HT-29 (cell line): Measurements from ENCODE around the gene MEI1. TPM values are rescaled to one million over a fixed set of nuclear protein-coding genes. Genes with fewer than 3 reads are reported as not detected.
A peak's percentile ranks its signal among the peaks of the same experiment; 100 is the strongest.
"Not testable (repeated sequence)": the region's sequence is repeated elsewhere in the genome, so short reads cannot be mapped to it uniquely, and the experiment has no call there.

Experiments
- DNase-seq: peaks from one replicate; pipeline ENCODE4 v3.0.0-alpha.2; 2015; ENCODE audit warnings: low spot score
- total RNA-seq: library from RNA; depleted of rRNA; stranded (reverse); fragments of >200 nt; shearing (Covaris generic); gene quantifications from 2 replicates; pipeline ENCODE4 v1.2.3, GENCODE V29; 2014

The MEI1 gene
- total RNA-seq, 1 experiment from 2014 or later = not detected

DNA sequence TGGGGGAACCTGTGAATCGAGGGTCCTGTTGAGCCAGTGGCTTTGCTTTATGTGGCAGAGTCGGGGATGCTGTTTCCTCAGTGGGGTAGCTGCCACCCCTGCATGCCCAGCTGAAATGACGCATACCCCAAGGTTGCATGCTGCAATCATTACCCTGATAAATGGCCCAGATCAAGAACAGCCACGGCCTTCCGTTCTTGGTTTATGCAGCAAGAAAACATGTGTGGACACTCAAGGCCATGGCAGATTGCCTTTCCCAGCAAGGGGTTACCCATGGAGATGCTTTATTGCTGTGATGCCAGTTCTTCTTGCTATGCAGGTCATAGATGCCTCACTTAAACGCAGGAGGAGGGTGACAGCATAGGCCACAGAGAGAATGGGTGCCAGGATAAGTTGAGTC is 119.3 kb downstream of the MEI1 start:
- DNase-seq = no peak

DNA sequence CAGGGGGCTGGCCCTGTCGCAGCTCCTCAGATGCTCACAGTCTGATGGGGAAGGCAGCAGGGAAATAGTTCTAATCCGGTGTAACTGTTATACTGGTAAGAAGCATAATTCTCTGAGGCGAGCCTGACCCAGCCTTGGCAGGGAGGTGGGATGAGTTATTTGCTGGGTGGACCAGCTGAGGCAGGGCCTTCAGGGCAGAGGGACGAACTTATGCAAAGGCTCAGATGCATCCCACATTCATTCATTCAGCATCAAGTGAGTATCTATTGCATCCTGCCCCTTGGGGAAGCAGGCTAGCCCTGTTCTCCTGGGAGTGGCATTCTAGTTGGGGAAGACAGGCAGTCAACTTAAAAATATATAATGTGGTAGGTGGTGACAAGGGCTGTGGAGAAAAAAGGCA is 120.0 kb downstream of the MEI1 start:
- no peak for DNase-seq

DNA sequence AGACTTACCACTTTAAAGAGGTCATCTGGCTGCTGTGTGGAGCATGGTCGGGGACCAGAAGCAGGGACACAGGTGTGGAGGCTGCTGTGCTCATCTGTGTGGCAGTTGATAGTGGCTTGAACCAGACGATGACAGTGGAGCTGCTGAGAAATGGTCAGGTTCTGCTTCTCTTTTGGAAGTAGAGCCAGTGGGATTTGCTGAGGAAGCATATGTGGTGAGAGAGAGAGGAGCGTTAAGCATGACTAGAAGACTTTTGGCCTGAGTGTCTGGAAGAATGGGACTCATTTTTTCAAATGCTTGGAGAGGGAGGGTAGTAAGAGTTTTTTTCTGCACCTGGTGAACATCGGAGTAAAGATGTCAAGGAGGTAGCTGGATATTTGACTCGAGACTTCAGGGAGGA is 121.1 kb downstream of the MEI1 start:
- no peak for DNase-seq

DNA sequence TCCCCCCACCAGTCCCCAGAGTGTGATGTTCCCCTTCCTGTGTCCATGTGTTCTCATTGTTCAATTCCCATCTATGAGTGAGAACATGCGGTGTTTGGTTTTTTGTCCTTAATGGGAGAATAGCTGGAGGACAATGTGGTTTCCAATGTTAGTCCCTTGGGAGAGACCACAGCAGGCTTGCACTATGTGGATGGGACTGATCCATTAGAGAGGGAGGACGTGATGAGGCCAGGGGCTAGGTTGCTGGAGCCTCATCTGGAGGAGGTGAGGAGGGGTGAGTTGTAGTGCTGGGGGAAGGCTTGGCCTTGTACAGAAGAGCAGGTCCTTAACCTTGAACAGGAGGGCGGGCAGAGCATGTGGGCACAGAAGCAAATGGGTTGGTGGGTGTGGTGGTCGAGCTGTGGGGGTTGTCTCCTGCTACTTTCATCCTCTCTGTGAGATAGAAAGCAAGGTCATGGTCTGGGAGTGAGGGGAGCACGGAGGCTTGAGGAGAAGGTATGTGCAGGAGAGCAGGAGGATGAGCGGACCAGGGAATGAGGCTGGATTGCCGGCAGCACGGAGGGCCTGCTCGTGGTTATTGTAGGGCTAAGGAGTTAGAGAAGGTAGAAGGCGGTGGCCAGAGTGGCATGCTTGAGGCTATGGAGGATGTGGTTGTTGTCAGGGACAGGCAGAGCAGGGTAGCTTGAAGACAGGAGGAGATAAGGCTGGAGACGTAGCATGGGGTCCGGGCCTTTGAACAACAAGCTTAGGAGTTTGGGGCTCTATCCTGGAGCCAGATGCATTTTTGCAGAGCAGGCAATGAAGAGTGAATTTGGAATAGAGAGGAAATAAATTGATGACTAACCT is 122.4 kb downstream of the MEI1 start:
- DNase-seq = no peak

DNA sequence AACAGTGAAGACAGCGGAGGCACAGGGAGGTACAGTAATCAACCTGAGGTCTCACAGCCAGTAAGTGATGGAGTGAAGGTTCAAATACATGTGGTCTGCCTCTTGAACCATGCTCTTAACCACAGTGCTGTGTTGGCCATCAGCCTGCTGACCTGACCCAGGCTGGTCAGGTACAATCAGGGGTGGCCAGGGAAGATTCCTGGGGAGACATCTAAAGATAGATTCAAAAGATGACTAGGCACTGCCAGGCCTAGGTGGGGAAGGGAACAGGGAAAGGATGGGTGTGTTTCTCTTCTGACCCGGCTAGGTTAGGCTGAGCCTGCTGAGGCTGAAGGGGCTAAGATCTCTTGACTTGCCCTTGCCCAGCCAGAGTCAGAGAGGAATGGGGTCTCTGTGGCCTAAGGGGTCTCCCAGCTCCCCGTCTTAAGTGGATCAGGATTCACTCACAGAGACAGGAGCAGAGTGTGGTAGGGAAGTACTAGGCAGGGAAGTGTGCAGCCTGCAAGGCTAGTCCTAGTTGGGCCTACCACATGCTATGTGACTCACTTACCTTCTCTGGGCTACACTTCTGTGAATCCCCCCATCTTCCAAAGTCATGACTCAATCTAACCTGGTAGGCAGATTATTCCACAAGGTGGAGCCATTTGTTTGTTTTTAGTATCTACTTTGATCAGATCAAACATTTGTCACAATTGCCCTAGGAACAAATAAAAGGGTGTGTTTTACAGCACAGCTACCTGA is 123.2 kb downstream of the MEI1 start:
- DNase-seq = peak; percentile 70

DNA sequence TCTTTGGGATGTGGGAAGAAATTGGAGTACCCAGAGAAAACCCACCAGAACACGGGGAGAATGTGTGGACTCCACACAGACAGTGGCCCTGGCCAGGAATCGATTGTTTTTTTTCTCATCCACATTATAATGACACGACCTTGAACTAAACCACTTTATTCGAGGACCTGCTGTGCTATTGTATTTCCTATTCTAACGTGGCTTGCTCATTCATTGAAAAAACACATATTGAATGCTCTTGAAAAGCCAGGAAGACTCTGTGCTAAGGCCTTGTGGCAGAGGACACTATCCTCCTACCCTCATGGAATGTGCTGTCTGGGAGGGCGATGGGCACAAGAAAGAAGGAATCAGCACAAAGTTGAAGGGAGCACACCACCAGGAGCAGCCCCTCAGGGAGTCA is 124.5 kb downstream of the MEI1 start:
- DNase-seq = no peak

DNA sequence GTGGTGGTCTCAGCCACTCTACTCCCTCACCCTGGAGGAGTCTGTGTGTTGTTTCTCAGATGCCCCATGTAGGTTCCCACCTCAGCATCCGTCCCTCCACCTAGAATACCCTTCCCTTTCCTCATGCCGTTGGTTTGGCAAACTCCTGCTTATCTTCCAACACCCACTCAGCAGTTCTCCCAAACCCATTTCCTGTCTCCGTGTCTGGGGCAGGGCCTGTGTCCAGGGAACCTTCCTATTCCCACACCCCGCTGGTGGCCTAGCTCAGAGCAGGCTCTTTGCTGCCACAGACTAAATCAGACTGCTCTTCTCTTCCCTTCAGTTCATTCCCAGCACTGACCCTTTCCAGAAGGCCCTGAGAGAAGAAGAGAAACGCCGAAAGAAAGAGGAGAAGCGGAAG is 126.1 kb downstream of the MEI1 start:
- no peak for DNase-seq

DNA sequence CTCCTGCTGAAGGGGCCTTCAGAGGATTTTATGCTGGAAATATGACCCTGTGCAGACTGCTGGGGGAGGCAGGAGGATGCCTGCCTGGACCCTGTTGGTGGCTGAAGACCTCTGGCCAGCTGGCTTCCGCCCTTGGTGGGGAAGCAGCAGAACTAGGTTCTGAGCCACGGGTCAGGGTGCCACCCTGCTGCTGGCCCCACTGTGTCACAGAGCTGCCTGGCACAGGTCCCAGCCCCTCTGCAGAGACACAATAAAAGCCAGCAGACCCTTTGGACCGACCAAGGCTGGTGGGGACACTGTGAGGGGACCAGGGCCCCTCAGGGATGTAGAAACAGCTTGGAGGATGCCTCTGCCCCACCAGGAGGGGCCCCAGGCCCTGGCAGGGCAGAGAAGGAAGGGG is 126.7 kb downstream of the MEI1 start:
- DNase-seq = no peak

DNA sequence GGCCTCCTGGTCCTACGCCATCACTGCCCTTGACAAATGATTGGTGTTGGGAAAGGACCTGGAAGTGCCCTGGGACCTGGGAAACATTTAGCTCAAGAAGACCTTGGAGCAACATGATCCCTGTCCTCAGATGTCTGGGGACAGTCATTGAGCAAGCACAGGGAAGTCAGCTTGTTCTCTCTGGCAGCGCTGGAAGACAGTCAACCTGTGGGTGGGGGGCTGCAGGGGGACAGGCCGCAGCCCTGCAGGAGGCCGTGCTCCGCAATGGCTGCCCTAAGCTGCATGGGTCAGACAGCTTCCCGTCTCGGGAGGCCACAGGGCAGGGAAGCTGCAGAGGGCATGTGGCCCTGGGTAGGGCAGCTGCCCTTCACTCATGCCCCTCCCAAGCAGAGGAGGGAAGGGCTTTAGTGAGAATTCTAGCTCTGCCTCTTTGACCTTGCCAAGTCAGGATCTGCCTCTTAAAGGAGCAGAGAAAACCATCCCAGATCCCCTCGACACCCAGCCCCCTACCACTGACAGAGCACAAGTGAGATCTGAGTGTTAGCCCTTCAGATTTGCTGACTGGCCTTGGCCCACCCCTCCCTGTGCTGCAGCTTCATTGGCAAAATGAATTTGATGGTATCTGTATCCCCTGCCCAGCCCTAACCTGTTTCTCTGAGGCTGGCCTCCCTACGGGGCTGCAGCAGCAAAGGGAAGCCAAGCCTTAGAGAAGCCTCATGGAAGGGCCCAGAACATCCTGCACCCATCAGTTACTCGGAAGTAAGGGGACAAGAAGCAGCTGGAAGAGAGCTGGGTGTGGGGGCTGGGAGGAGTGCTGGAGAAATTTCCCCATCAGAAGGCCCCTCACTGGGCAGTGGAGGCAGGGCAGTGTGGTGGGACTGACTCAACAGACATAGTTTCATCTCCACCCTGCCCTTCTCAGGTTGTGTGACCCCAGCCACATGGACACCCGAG is 127.4 kb downstream of the MEI1 start:
- no peak for DNase-seq

DNA sequence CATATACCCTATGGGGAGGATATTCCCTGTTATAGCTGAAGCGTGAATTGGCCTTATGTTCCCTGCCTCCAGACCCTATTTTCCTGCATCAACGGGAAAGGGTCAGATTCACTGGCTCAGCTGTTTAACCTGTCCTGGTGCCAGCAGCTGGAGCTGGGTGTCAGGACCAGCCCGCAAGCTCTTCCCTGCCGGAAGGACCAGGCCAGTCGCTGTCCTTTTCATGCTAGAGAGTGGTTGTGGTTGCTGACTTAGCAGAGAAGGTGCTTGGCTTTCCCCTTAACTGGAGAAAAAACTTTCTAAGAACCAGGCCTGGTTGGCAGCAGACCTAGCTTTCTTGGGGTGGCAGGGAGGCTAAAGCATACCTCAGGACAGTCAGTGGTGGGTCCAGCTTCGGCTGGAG is 128.4 kb downstream of the MEI1 start:
- no peak for DNase-seq

DNA sequence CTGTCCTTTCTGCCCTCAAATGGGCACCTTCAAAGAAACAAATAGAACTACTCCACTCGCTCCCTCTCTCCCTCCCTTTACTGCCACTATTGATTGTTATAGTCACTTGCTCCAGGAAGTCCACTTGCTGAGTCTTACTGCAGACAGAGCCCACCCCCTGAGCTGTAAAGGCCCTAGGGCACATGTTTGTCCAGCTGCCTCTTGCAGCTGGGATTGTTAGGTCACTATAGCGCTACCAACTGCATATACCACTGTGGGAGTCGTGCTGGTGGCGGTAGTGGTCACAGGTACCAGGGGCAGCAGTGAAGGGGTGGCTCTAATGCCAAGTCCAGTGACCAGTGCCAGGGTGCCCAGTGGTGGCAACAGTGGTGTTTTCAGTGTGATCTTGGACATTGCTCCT is 129.2 kb downstream of the MEI1 start:
- no peak for DNase-seq

DNA sequence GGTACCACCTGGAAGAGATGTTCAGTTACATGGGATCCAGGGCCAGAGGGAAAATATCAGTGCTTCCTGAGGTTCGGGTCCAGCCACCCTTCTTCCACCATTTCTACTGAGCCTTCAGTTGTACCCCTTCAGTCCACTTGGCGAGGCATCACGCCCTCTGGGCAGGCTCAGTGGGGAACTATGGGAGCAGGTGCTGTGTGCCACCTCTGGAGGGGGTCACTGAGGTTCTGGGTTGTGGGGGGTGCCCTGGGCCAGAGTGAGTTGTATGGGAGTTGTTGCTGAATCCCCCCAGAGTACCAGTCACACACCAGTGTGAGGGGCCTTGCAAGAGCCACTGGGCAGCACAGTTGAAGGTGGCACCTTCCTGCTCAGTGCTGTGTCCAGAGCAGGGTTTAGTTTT is 130.9 kb downstream of the MEI1 start:
- no peak for DNase-seq

DNA sequence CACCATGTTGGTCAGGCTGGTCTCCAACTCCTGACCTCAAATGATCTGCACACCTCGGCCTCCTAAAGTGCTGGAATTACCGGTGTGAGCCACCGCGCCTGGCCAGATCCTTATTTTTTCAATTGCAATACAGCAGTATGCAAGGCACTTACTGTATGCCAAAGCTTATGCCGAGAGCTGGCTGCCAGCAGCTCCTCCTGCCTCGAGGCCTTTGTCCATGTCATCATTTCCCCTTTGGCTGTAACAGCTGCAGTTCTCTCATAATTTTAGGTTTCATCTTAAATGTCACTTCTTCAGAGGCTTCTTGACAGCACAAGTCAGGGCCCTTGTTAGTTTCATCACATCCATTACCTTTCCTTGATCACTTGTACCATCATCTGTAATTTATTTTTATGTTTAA is 132.1 kb downstream of the MEI1 start:
- DNase-seq = no peak

DNA sequence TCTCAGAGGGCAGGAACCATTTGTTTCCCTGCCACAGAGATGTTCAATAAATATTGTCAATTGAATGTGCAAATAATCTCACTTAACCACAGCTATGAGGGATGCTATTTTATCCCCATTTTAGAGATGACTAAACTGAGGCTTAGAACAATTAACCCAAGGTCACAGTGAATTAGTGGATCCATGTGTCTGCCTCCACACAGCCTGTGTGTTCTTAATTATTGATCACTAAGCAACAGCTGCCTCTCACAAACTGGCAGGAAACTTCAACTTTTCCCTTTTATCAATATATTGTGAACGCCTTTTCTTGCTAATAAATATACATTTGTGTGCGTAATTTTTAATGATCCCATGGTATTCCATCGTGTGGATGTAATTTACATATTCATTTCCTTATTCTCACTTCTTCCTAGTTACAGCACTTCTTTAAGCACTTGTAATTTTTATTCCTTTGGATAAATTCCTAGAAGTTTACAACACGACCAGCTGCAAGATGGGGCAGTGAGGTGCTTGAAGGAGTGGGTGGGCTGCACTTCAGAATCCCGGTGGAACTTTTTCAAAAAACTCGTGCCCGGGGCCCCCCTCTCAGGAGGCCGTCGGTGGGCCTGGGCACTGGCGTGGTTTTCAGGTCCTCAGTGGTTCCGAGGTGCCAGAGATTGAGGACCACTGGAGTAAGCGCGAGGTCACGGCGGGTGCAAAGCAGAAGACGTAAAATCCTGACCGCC is 132.7 kb downstream of the MEI1 start:
- DNase-seq = peak; percentile 13

DNA sequence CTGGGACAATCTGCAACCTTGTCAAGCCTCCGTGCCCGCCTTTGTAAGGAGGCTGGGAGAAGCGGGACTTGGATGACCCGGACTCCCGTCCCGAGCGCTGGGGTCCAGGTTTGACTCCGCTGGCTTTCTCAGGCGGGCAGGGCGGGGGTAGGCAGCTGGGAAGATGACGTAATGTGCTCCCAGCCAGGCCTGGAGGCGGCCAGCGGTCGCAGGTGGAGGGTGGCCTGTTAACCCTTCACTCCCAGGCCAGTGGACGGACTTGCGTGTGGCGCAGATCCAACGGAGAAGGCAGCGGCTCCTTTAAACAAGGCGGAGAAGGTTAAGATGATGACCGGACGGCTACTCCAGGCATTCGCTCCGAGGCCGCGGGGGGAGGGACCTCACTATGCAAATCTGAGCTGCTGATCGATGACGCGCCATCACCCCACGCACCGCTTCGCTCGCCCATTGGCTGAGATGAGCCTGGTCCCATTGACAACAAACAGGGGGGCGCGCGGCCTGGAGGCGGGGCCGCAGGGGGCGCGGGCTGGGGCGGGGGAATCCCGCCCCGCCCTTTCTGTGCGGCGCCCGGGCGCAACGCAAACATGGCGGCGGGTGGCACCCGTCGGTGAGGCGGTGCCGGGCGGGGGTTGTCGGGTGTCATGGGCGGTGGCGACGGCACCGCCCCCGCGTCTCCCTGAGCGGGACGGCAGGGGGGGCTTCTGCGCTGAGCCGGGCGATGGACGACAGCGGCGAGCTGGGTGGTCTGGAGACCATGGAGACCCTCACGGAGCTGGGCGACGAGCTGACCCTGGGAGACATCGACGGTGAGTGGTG is 133.5 kb downstream of the MEI1 start, which contains the start of gene SREBF2:
TSS of gene SREBF2 (plus strand) at position 553 of the 816 bp plus-strand sequence. CDS start at position 719, 166 bp downstream.
- DNase-seq = peak; percentile 95

DNA sequence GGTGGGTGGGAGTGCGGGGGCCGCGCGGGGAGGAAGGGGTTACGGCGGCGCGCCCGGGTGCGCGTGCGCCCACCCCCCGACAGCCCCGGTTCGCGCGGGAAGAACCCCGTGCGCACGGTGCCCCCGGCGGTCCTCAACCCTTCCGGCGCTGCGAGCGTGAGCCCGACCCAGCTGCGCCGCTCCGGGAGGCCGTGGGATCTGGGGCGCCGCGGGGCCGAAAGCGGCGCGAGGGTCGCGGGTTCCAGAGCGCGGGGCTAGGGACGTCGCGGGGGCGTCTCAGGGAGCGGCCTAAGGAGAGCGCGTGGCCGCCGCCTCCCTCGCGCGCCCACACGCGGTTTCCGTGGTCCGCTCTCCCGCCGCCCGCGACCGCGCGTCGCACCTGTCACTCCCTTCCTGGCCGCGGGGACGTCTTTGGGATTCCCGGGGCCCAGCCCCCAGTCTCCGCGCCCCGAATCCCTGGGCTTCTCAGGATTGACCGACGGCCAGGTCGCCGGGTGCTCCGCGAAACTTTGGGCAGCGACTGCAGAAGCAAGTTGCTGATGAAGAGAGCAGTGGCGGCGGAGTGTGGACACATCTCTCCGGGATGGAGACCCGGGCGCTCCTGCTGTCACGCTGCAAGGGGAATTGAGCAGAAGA is 134.2 kb downstream of the MEI1 start:
- DNase-seq = peak; percentile 44

DNA sequence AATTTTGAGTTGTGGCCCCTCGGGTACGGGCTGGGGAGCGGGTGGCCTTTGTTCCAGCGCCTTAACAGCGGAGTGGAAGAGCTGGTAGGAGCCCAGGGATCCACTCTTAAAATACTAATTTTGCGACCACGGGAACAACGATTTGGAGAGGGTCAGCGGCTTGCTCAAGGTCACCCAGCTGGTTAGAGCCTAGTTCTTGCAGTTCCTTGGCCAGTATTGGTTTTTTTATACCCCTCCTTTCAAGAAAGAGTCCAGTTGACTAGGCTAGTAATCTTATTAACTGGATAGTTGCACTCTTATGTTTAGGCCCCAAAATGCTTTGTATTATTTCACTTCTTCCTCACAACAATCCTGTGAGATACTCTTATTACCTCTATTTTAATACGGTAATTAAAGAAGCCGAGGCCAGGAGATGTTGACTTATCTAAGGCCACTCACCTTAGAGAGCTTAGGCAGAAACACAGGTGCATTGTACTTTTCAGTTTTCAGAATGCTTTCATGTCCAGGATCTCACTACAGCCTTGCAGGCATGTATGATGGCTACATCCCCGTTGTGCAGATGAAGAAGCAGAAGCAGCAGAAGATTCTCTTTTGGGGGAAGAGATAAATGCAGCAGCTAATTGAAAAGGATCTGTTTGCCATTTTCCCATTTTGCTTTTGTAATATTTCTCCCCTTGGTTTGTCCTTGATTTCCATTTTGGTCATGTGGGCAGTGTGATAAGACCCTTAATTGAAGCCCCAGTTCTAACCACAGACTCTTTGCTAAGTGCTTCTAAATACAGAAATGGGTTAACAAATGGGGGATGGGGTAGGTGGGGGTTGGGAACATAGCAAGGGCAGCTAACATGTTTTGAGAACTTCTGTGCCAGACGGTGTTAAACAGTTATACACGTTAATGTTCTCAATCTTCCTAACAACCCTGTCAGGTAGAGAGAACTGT is 135.0 kb downstream of the MEI1 start:
- peak; percentile 13 for DNase-seq

DNA sequence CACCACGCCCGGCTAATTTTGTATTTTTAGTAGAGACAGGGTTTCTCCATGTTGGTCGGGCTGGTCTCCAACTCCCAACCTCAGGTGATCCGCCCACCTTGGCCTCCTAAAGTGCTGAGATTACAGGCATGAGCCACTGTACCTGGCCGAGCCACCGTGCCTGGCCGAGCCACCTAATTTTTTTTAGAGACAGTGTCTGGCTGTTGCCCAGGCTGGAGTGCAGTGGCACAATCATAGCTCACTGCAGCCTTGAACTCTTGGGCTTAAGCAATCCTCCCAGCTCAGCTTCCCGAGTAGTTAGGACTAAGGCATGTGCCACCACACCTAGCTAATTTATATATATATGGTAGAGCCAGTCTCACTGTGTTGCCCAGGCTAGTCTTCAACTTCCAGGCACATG is 136.2 kb downstream of the MEI1 start:
- not testable (repeated sequence) for DNase-seq

DNA sequence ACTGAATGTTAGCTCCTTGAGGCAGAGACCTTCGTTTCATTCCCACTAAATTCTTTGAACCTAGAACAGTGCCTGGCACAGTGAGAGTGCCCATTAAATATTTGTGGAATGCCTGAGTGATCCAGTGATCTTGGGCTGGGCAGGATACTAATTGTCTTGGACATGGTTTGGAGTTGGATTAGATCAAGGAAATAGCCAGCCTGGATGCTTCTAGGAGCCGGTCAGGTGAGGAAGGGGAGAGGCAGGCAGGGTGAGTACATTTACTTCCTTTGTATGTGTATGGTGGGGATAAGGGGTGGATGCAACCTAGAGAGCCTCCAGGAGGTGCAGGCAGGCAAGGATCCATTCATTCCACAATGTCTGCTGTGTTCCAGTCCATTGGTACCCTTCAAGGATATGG is 137.2 kb downstream of the MEI1 start:
- no peak for DNase-seq
